ENCODE results near the gene CNTN4. TPM values are rescaled to one million over a fixed set of nuclear protein-coding genes. Genes with fewer than 3 reads are reported as not detected.
"Not testable (repeated sequence)": the region's sequence is repeated elsewhere in the genome, so short reads cannot be mapped to it uniquely, and the experiment has no call there.

Gene CNTN4
- total RNA-seq = not detected

GRCh38 chr3:2098398-2099027 is at the start of gene CNTN4:
Gene CNTN4, plus strand, starts transcription at chr3:2098866.
- CTCF ChIA-PET = no interaction called here

GRCh38 chr3:2061360-2061759 is 37.3 kb upstream of the CNTN4 start:
- ChIA-PET CTCF (no interaction called here), POLR2A (no interaction called here)

More at GRCh38 chr3:2098398-2099027, at the start of gene CNTN4:
- POLR2A ChIA-PET = no interaction called here

- POLR2A ChIA-PET = no interaction called here
These were observed 27.1 kb upstream of the CNTN4 start for GRCh38 chr3:2071531-2071930.

GRCh38 chr3:2078821-2079220 is 19.8 kb upstream of the CNTN4 start:
- POLR2A ChIA-PET = no interaction called here
- CTCF ChIA-PET = no interaction called here

More at GRCh38 chr3:2071531-2071930, 27.1 kb upstream of the CNTN4 start:
- CTCF ChIA-PET = no interaction called here

GRCh38 chr3:2082871-2083480 is 15.7 kb upstream of the CNTN4 start:
- CTCF ChIA-PET = no interaction called here
- POLR2A ChIA-PET = no interaction called here

- POLR2A ChIA-PET, CTCF ChIA-PET: not testable (repeated sequence)
These were observed 15.1 kb upstream of the CNTN4 start for GRCh38 chr3:2083558-2083957.

- CTCF ChIA-PET = no interaction called here
- POLR2A ChIA-PET = no interaction called here
These were observed 8.4 kb upstream of the CNTN4 start for GRCh38 chr3:2090095-2090911.

- ChIA-PET POLR2A (no interaction called here), CTCF (no interaction called here)
These were observed 5.9 kb upstream of the CNTN4 start for GRCh38 chr3:2092758-2093157.

- ChIA-PET POLR2A (no interaction called here), CTCF (no interaction called here)
These were observed 3.7 kb upstream of the CNTN4 start for GRCh38 chr3:2094941-2095340.

GRCh38 chr3:2096216-2096615 is 2.5 kb upstream of the CNTN4 start:
- CTCF ChIA-PET = no interaction called here
- POLR2A ChIA-PET = no interaction called here

GRCh38 chr3:2097641-2098191 is 950 bp upstream of the CNTN4 start:
- POLR2A ChIA-PET = no interaction called here
- CTCF ChIA-PET = no interaction called here

GRCh38 chr3:2099028-2099671 is 484 bp downstream of the CNTN4 start:
- ChIA-PET CTCF (no interaction called here), POLR2A (no interaction called here)

GRCh38 chr3:2099779-2100191 is 1.1 kb downstream of the CNTN4 start:
- CTCF ChIA-PET = no interaction called here
- POLR2A ChIA-PET = no interaction called here

- ChIA-PET POLR2A (no interaction called here), CTCF (no interaction called here)
These were observed 7.8 kb downstream of the CNTN4 start for GRCh38 chr3:2106438-2106837.

- POLR2A ChIA-PET = no interaction called here
These were observed 12.0 kb downstream of the CNTN4 start for GRCh38 chr3:2110597-2111117.

GRCh38 chr3:2114617-2115275 is 16.1 kb downstream of the CNTN4 start:
- ChIA-PET POLR2A (no interaction called here), CTCF (no interaction called here)

More at GRCh38 chr3:2110597-2111117, 12.0 kb downstream of the CNTN4 start:
- CTCF ChIA-PET = no interaction called here

GRCh38 chr3:2130726-2131125 is 32.1 kb downstream of the CNTN4 start:
- CTCF ChIA-PET = no interaction called here
- POLR2A ChIA-PET = no interaction called here

- POLR2A ChIA-PET = no interaction called here
These were observed 34.5 kb downstream of the CNTN4 start for GRCh38 chr3:2133146-2133545.

GRCh38 chr3:2137651-2138050 is 39.0 kb downstream of the CNTN4 start:
- ChIA-PET CTCF (no interaction called here), POLR2A (no interaction called here)

More at GRCh38 chr3:2133146-2133545, 34.5 kb downstream of the CNTN4 start:
- CTCF ChIA-PET = no interaction called here

GRCh38 chr3:2141482-2141881 is 42.8 kb downstream of the CNTN4 start:
- ChIA-PET CTCF (no interaction called here), POLR2A (no interaction called here)
